ENCODE data around the gene SPOP.

GRCh38 chr17:49630113-49630900 lies 47.6 kb downstream of the SPOP start:
- TF ChIP-seq POLR2AphosphoS5 (IDR thresholded peaks at IDR 0.05; ENCODE audit: low read depth) = no peak
- no peak for TF ChIP-seq CREB1 (CRISPR knock-in tag; IDR thresholded peaks at IDR 0.05; ENCODE audit: low read depth)
- no peak for TF ChIP-seq CTCF (conservative IDR thresholded peaks at IDR 0.05; ENCODE audit: low read depth in 2 of 2)

Data from GM23338 (cell line).